Myocyte (in vitro differentiated cells): ENCODE data around the gene KRT6C. TPM values are rescaled to one million over a fixed set of nuclear protein-coding genes. Genes with fewer than 3 reads are reported as not detected.

ENCODE experiments used
- DNase-seq: peaks from one replicate; pipeline ENCODE4 v3.0.0-alpha.2; 2012; ENCODE audit warnings: low read depth
- polyA plus RNA-seq: library from polyadenylated mRNA; unstranded; fragments of >200 nt; gene quantifications from one replicate; pipeline ENCODE4 v1.2.1, GENCODE V29; 2012; ENCODE audit warnings: missing spikeins
- total RNA-seq: library from RNA; depleted of rRNA; stranded (reverse); fragments of >200 nt; gene quantifications from 2 replicates; pipeline ENCODE4 v1.2.3, GENCODE V29; 2014

KRT6C gene
- total RNA-seq, result not detected in 2 replicates
- polyA plus RNA-seq, result not detected

DNA sequence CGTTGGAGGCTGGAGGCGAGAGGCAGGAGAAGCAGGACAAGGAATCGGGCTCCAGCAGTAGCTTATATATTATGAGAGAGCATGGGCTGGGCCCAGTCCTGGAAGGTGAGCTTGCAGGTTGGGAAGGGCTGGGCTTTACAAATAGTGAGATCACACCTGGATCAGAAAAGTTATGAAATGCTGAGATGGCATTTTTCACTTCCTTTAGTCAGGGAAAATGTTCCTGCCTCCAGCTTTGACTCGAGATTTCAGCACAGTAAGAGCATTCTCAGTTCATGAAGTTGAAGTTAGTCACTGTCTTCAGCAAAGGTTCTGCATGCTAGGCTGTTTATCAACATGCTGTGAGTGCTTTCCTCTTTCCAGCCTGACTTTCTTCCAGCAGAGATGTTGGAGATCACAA is at the start of gene KRT6C:
TSS of gene KRT6C (minus strand) at position 38 of the 400 bp plus-strand sequence. CDS start 68 bp downstream, outside the sequence.
- DNase-seq, result no peak

DNA sequence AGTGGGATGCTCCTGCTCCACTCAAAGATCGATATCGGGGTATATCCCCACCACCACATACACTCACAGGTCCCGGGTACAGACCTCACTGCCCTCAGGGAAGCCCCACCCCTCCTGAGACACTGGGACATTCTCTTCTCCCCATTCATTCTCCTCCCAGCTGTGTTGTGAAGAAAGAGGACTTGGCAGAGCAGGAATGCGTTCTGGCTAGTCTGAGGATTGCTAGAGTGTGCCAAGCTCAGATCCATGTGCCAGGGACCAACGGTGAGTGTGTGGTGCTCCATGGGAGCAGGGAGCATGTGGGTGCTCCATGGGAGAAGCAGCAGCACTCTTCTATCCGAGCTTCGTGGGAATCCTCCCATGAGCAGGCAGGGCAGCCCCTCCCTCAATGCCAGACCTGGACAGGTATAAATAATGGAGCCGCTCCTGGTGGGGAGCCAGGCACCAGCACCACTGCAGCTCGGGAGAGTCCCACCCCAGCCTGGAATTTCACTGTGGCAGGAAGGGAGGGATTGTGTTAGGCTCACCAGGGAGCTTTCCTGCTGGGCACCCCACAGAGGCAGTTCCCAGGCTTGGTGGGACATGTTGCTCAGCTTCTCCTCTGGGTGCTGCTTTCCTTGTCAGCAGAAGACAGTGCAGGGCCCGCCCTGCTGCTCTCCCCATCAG is 48.9 kb upstream of the KRT6C start:
- peak; percentile 77 for DNase-seq

- DNase-seq, result peak; percentile 97
Measured at GRCh38 chr12:52521568-52522266, 48.1 kb upstream of the KRT6C start.

DNA sequence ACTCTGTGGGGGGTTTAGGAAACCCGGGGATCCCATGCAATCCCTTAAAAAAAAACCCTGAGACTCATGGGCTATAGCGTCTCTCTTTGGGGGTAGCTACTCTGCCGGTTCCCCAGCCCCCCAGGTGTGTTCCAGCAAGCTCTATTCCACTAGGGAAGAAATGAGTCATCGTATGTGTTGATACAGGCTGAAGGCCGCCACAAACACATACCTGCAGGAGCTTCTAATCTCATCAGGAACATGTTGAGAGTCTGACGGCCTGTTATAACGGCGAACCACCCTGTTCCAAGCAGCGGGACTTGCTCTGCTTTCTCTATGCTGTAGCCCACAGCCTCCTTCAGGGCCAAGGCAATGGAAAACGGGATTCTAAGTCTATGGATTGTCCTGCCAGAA is 47.6 kb upstream of the KRT6C start:
- DNase-seq, result no peak

DNA sequence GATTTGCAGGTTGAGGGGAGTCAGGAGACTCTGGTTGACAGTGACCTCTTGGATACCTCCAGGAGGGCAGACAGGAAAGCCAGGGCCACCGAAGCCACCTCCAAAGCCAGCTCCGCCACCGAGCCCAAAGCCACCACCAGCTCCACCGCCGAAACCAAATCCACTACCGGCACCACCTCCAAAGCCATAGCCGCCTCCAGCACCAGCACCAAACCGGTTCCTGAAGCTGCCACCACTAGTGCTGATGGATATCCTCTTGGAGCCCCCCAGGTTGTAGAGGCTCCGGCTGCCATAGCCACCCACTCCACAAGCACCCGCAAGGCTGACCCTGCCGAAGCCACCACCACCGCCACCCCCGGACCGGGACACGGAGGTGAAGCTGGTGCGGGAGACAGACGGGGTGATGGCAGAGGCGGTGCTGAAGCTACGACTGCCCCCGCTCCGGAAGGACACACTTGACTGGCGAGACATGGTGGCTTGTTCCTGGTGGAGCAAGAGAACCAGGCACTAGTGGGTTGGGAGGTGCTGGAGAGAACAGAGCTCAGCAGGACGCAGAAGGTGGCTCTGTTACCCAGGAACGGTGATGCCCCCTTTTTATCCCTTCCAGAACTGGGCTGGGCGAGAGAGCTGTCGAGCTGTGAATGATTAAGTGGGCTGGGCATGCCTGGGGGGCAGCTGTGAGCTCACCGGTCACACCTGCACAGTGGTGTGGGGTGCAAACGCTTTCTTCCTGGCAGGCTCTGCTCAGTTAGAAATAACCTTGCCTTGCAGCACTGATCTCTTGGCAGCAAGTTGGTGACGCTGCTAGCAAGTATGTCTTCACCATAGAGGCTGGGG is 46.4 kb upstream of the KRT6C start, which contains the start of gene KRT5:
TSS of gene KRT5 (minus strand) at position 569 of the 837 bp plus-strand sequence. CDS start at position 471, 98 bp downstream.
- DNase-seq, result no peak

GRCh38 chr12:52519387-52519703 is 45.7 kb upstream of the KRT6C start:
- no peak for DNase-seq

- DNase-seq, result no peak
Measured at GRCh38 chr12:52518574-52519386, 45.2 kb upstream of the KRT6C start.

GRCh38 chr12:52517888-52518287 is 44.3 kb upstream of the KRT6C start:
- DNase-seq, result no peak

DNA sequence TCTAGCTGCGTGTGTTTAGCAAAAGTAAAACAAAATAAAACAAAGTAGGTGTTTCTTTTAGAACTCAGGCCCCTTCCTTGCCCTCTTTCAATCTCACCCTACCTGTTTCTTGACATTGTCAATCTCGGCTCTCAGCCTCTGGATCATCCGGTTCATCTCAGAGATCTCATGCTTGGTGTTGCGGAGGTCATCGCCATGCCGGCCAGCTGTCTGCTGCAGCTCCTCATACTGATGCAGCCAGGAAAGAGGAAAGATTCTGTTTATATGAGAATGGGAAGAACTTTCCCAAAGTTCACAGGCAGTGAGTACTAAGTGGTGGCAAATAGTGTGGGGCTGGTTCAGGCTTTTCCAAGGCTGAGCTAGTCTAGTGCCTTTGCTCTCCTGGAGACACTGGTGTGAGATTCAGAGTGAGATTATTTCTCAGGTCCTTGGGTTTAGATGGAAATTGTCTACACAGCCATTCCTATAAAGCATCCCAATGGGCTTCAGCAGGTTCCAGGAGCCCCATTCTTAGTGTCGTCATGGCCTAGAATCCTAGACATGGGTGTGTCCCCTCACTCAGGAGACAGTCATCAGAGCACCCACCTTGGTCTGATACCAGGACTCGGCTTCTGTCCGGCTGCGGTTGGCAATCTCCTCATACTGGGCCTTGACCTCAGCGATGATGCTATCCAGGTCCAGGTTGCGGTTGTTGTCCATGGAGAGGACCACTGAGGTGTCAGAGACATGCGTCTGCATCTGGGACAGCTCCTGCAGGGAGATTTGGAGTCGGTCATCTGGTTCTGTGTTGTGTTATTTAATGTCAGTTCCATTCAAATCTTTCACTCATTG is 43.6 kb upstream of the KRT6C start:
- DNase-seq, result no peak

DNA sequence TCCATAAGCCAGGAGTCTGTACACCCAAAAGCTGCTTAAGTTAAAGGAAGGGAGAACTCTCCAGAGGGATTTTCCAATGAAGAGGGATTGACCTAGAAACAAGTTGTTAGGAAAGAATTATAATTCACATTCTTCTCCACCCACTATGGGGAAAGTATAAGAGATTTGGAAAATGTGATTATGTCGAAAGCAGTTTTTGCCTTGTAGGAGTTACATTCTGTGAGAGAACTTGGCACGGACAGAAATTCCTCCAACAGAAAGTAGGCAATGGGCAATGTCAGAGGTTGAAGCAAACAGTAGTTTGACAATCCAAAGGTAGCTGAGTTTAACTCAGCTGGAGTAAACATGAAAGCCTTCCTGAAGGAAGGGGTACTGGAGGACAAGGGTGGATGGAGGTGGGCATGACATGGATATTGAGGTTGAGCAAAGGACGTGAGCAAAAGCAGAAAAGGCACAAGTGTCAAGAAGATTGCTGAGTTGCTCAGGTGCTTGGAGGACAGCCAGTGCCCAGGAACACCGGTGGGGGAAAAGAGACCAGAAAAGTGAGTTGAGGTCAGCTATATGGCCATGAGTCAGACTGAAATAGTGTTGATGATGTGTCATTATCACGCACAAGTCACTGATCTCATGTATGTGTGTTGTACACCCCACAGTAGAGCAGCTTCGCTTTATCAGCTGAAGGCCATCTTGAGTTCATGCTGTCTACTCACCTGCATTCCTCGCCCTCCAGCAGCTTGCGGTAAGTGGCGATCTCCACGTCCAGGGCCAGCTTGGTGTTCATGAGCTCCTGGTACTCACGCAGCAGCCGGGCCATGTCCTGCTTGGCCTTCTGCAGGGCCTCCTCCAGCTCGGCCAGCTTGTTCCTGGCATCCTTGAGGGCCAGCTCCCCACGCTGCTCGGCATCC is 42.6 kb upstream of the KRT6C start:
- DNase-seq, result no peak

GRCh38 chr12:52515319-52515646 is 41.7 kb upstream of the KRT6C start:
- no peak for DNase-seq

- DNase-seq, result no peak
Measured at GRCh38 chr12:52514471-52515318, 41.1 kb upstream of the KRT6C start.

- no peak for DNase-seq
Measured at GRCh38 chr12:52513736-52514135, 40.1 kb upstream of the KRT6C start.

DNA sequence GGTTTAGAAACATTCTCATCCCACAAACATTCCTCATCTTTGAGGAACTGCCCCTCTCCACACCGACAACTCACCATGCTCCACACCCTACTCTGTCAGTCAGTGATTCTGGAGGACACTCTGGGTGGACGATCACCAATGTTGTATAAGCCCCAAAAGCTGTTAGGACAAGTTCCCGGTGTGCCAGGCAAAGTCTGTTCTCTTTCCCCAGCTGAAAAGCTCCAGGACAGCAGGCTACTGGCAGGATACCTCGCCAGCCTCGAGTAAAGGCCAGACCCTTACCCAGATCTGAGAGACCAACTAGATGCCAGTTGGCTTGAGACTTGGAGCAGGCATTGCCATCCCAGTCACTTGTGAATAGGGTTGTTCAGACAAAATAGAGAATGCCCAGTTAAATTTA is 34.6 kb upstream of the KRT6C start:
- DNase-seq, result no peak

DNA sequence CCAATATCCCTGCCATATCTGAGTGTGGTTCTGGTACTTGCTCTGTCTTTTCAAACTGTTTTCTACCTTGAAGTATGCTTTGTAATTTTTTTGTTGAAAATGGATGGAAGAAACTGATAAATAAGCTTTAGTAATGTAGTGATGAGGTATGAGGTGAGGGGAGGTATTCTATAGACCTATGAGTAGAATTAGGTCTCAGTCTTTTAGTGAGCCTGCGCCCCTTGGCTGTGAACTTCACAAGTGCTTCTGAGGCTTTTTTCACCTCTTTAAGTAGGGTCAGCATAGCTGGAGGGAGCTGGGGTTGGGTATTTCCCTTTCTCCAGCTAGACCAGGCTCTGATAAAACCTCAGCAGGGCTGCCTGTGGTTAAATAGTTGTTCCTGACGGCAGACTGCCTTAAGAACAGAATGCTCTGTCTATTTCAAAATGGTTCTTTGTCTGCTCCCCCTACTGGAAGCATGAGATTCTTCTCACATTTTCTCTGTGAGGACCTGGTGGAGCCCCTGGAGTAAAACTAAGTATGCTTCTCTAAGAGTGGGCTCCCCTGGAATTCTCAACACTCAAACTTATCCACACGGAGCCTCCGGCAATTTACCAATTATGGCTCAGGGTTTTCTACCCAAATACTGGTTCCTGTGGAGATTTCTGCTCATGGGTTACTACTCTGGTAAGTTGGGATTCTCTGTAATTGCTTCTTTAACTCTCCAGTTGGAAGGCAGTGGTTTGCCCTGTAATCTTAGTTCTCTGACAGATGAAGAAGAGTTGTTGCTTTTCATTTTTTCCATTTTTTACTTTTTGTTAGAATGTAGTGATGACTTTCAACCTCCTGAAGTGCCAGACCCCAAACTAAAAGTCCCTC is 33.5 kb upstream of the KRT6C start:
- peak; percentile 90 for DNase-seq

DNA sequence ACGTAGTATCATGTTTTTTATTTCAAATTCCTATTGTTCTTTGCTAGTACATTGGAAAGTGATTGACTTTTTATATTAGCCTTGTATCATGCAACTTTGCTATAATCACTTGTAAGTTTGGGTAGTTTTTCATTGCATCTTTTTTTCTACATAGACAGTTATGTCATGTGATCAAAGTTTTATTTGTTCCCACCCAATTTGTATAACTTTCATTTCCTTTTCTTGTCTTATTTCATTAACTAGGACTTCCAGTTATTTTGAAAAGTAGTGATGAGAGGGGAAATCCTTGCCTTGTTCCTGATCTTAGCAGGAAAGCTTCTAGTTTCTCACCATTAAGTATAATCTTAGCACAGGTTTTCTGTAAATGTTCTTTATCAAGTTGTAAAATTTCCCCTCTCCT is 29.3 kb upstream of the KRT6C start:
- DNase-seq, result no peak

DNA sequence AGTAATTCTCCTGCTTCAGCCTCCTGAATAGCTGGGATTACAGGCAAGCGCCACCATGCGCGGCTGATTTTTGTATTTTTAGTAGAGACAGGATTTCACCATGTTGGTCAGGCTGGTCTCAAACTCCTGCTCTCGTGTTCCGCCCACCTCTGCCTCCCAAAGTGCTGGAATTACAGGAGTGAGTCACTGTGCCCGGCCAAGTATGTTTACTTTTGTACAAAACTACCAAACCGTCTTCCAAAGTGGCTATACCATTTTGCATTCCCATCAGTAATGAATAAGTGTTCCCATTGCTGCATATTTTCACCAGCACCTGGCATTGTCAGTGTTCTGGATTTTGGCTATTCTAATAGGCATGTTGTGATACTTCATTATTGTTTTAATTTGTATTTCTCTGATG is 27.9 kb upstream of the KRT6C start:
- no peak for DNase-seq
